Stomach (tissue), 9 donors: ENCODE results near the gene SNAP25. TPM values are rescaled to one million over a fixed set of nuclear protein-coding genes. Genes with fewer than 3 reads are reported as not detected.

Source experiments
- DNase-seq, 2 donors: peaks; one replicate each; pipeline versions ENCODE4 v3.0.0 to v3.0.0-alpha.2; 2013 to 2019
- H3K27ac ChIP-seq, 5 donors: fragments of 200-600 bp in 4 of 5; sonication (generic) in 4 of 5; one replicate each; pipeline ENCODE4 v1.5.1; 2013 to 2019; ENCODE audit warnings: mild to moderate bottlenecking in 1 of 5, moderate library complexity in 1 of 5
- H3K27me3 ChIP-seq, 3 donors: fragments of 200-600 bp; sonication (generic); one replicate each; pipeline ENCODE4 v1.5.1; 2017 to 2019; ENCODE audit warnings: mixed run types in 1 of 3
- H3K36me3 ChIP-seq, 4 donors: fragments of 200-600 bp; sonication (generic); 1 replicate in 3 of 4; 2 replicates in 1 of 4; pipeline ENCODE4 v1.5.1; 2016 to 2019
- H3K4me1 ChIP-seq, 4 donors: fragments of 200-600 bp; sonication (generic); one replicate each; pipeline ENCODE4 v1.5.1; 2016 to 2019
- H3K4me3 ChIP-seq, 4 donors: fragments of 200-600 bp; sonication (generic) in 3 of 4; one replicate each; pipeline ENCODE4 v1.5.1; 2016 to 2019; ENCODE audit warnings: mild to moderate bottlenecking in 1 of 4
- H3K9me3 ChIP-seq, 4 donors: fragments of 200-600 bp; sonication (generic); one replicate each; pipeline ENCODE4 v1.5.1; 2016 to 2019
- CTCF ChIP-seq, 7 experiments: fragments of 450-650 bp in 4 of 7; fragments of 200-600 bp in 3 of 7; sonication (generic) in 3 of 7; IDR thresholded peaks; one replicate each; pipeline ENCODE4 v1.5.1; 2016 to 2019; ENCODE audit warnings: antibody characterized with exemption in 7 of 7, control low read depth in 2 of 7, mild to moderate bottlenecking in 1 of 7
- EP300 ChIP-seq: sonication (generic); formaldehyde crosslinking; IDR thresholded peaks from one replicate; pipeline ENCODE4 v1.6.1; 2017; ENCODE audit warnings: antibody characterized with exemption
- POLR2A ChIP-seq, 4 donors: fragments of 450-650 bp; IDR thresholded peaks; one replicate each; pipeline ENCODE4 v1.6.1; 2016; ENCODE audit warnings: antibody characterized with exemption in 4 of 4, control low read depth in 2 of 4, mild to moderate bottlenecking in 1 of 4, moderate library complexity in 1 of 4
- POLR2AphosphoS5 ChIP-seq, 3 donors: sonication (generic); formaldehyde crosslinking; IDR thresholded peaks; one replicate each; pipeline ENCODE4 v1.6.1; 2016; ENCODE audit warnings: antibody characterized with exemption in 3 of 3
- WGBS, 5 donors: extraction: QIAGEN DNeasy Blood & Tissue Kit in 3 of 5; methylation state at CpG; one replicate each; pipeline versions ENCODE4 v1.1.5 to v1.1.7; 2013 to 2018; 5-methylcytosine and 5-hydroxymethylcytosine counted together
- intact Hi-C: fragments of 100-400 bp; cut with DNase I; formaldehyde crosslinking; loops from one replicate; pipeline ENCODE4 v1.15.1; 2023; ENCODE audit warnings: low total_unique reads
- polyA plus RNA-seq, 3 donors: library from polyadenylated mRNA; stranded (reverse); fragments of 200-250 nt; gene quantifications; one replicate each; pipeline ENCODE4 v1.2.3, GENCODE V29; 2013
- total RNA-seq, 5 donors: library from RNA; depleted of rRNA; stranded (reverse); fragments of >200 nt; gene quantifications; one replicate each; pipeline versions ENCODE4 v1.1.0 to v1.2.3, GENCODE V29; 2014 to 2016
- donor health status: healthy with polysubstance abuse.
- donor health status: Bipolar disorder and iron deficiency.
- donor health status: healthy.

SNAP25 gene
- total and polyA plus RNA-seq, 8 donors = 1.8 to 12.5 (median 2.8) TPM; not detected in 1

- peak overlapping the region; percentile 45 to 52 (median 46) for H3K4me3 ChIP-seq
- H3K4me1 ChIP-seq = peaks cover 4 to 17% (median 12%) of the 10 kb centered on the region in 4 donors
- TF ChIP-seq CTCF (IDR thresholded peaks at IDR 0.05) (no peak), EP300 (no peak), POLR2A (IDR thresholded peaks at IDR 0.05) (no peak), POLR2AphosphoS5 (IDR thresholded peaks at IDR 0.05) (no peak)
- peaks cover 0 to 23% (median 0%) of the 10 kb centered on the region in 3 donors for H3K27me3 ChIP-seq
- peak; percentile 73 to 80 for DNase-seq
- H3K27ac ChIP-seq = peak overlapping the region in 4 of 5 donors; percentile 59 to 71 (median 66)
- H3K36me3 ChIP-seq = no peaks in the 10 kb centered on the region
- H3K9me3 ChIP-seq = no peaks in the 10 kb centered on the region
- intact Hi-C loops = no loop called here
- WGBS, 5 donors = 2 to 6% (median 4%) methylated on average over 28 to 47 of the region's 47 CpGs
Measured at GRCh38 chr20:10171864-10172751, 46.5 kb upstream of the SNAP25 start.

- Histone ChIP-seq H3K9me3 (no peaks in the 10 kb centered on the region), H3K4me1 (peaks cover 4 to 18% (median 12%) of the 10 kb centered on the region in 4 donors), H3K36me3 (no peaks in the 10 kb centered on the region), H3K27me3 (peaks cover 0 to 23% (median 0%) of the 10 kb centered on the region in 3 donors), H3K27ac (peak overlapping the region in 2 of 5 donors; percentile 59 to 71), H3K4me3 (peak overlapping the region in 2 of 4 donors; percentile 46 to 52)
- no peak for DNase-seq
- no peak for TF ChIP-seq POLR2A (IDR thresholded peaks at IDR 0.05)
- TF ChIP-seq POLR2AphosphoS5 (IDR thresholded peaks at IDR 0.05) = no peak
- no peak for TF ChIP-seq CTCF (IDR thresholded peaks at IDR 0.05)
- TF ChIP-seq EP300 = no peak
- intact Hi-C loops = no loop called here
- 84 to 91% (median 87%) methylated on average over 16 of the region's 16 CpGs for WGBS, 5 donors
Measured at GRCh38 chr20:10172998-10173655, 45.5 kb upstream of the SNAP25 start.

GRCh38 chr20:10174400-10174799 is 44.2 kb upstream of the SNAP25 start:
- Histone ChIP-seq H3K4me3 (no peak overlapping the region), H3K27me3 (peaks cover 0 to 23% (median 0%) of the 10 kb centered on the region in 3 donors), H3K27ac (peak overlapping the region in 1 of 5 donors; percentile 71), H3K9me3 (no peaks in the 10 kb centered on the region), H3K4me1 (peaks cover 4 to 29% (median 20%) of the 10 kb centered on the region in 4 donors), H3K36me3 (no peaks in the 10 kb centered on the region)
- TF ChIP-seq POLR2A (IDR thresholded peaks at IDR 0.05) = no peak
- no peak for TF ChIP-seq EP300
- TF ChIP-seq POLR2AphosphoS5 (IDR thresholded peaks at IDR 0.05) = no peak
- TF ChIP-seq CTCF (IDR thresholded peaks at IDR 0.05) = no peak
- DNase-seq = no peak
- intact Hi-C loops = no loop called here
- 90 to 100% (median 95%) methylated on average over 1 of the region's 1 CpG for WGBS, 5 donors

GRCh38 chr20:10177326-10177725 is 41.3 kb upstream of the SNAP25 start:
- Histone ChIP-seq H3K27ac (peak overlapping the region in 1 of 5 donors; percentile 77), H3K9me3 (no peaks in the 10 kb centered on the region), H3K27me3 (peaks cover 0 to 9% (median 0%) of the 10 kb centered on the region in 3 donors), H3K4me3 (no peak overlapping the region), H3K4me1 (peaks cover 3 to 21% (median 12%) of the 10 kb centered on the region in 4 donors), H3K36me3 (no peaks in the 10 kb centered on the region)
- no peak for TF ChIP-seq EP300
- no peak for TF ChIP-seq CTCF (IDR thresholded peaks at IDR 0.05)
- no peak for TF ChIP-seq POLR2AphosphoS5 (IDR thresholded peaks at IDR 0.05)
- no peak for TF ChIP-seq POLR2A (IDR thresholded peaks at IDR 0.05)
- intact Hi-C loops = no loop called here
- no peak for DNase-seq
- 46 to 70% (median 67%) methylated on average over 3 of the region's 3 CpGs for WGBS, 5 donors
